Right lobe of liver (tissue), 6 donors: Measurements from ENCODE around the gene MARCHF10. TPM values are rescaled to one million over a fixed set of nuclear protein-coding genes. Genes with fewer than 3 reads are reported as not detected.

Experiments used
- ATAC-seq, 4 donors: fragments of 200-7000 bp; cut with Tn5 transposase; one replicate each; pipeline ENCODE4 v1.9.1; 2020; ENCODE audit warnings: mild to moderate bottlenecking in 4 of 4, moderate library complexity in 4 of 4
- DNase-seq, 3 donors: peaks; one replicate each; pipeline ENCODE4 v3.0.0-alpha.2; 2020
- H3K27ac ChIP-seq, 3 donors: fragments of 200-600 bp; one replicate each; pipeline ENCODE4 v1.8.0; 2022
- H3K27me3 ChIP-seq, 2 donors: fragments of 200-600 bp; one replicate each; pipeline ENCODE4 v1.8.0; 2022
- H3K36me3 ChIP-seq, 4 donors: fragments of 200-600 bp; sonication (generic) in 1 of 4; one replicate each; pipeline versions ENCODE4 v1.5.1 to v1.8.0; 2017 to 2022; ENCODE audit warnings: control low read depth in 1 of 4
- H3K4me1 ChIP-seq, 4 donors: fragments of 200-600 bp; sonication (generic) in 1 of 4; one replicate each; pipeline versions ENCODE4 v1.5.1 to v1.8.0; 2017 to 2022; ENCODE audit warnings: control low read depth in 1 of 4
- H3K4me3 ChIP-seq, 3 donors: fragments of 200-600 bp; one replicate each; pipeline ENCODE4 v1.8.0; 2022
- H3K9me3 ChIP-seq, 4 donors: fragments of 200-600 bp; sonication (generic) in 1 of 4; one replicate each; pipeline versions ENCODE4 v1.5.1 to v1.8.0; 2017 to 2022; ENCODE audit warnings: control low read depth in 1 of 4
- POLR2A ChIP-seq: fragments of 450-650 bp; IDR thresholded peaks from one replicate; pipeline ENCODE4 v1.6.1; 2017; ENCODE audit warnings: antibody characterized with exemption, mild to moderate bottlenecking
- WGBS: methylation state at CpG from one replicate; pipeline ENCODE4 v1.1.6; 2018; ENCODE audit warnings: low coverage, low lambda C conversion rate; ENCODE audit not compliant: insufficient coverage; ENCODE audit errors: missing lambda C conversion rate; 5-methylcytosine and 5-hydroxymethylcytosine counted together
- intact Hi-C, 2 donors: fragments of 100-400 bp; cut with DNase I; formaldehyde crosslinking; loops; one replicate each; pipeline versions ENCODE4 v1.11.2 to v1.14.1; 2022
- total RNA-seq, 6 experiments: library from RNA; depleted of rRNA in 2 of 6; stranded (reverse); fragments of >200 nt in 2 of 6; fragmentation: NEBNext Ultra II Directional in 3 of 6; extraction: Animal tissue kit (Norgen Biotek cat#: 25700) in 3 of 6; gene quantifications; one replicate each; pipeline versions ENCODE4 v1.1.0 to v1.2.4, GENCODE V29; 2016 to 2023
- TF ChIP-seq, protein P1 (sequence below), 4 donors: fragments of 200-600 bp in 3 of 4; fragments of 450-650 bp in 1 of 4; IDR thresholded peaks; one replicate each; pipeline versions ENCODE4 v1.5.1 to v1.8.0; 2016 to 2022; ENCODE audit warnings: antibody characterized with exemption in 4 of 4, mild to moderate bottlenecking in 2 of 4
- donor health status: DM: no; HTN: yes; CAD: no.
- donor health status: DM: no; HTN: no; CAD: no.
- donor health status: DM: no; HTN: no; CAD: no.
- donor health status: DM: no; HTN: yes; CAD: no.
- donor health status: DM: no; HTN: yes; CAD: no.

MARCHF10 gene
- total RNA-seq, 6 experiments from 2014 or later = not detected

DNA sequence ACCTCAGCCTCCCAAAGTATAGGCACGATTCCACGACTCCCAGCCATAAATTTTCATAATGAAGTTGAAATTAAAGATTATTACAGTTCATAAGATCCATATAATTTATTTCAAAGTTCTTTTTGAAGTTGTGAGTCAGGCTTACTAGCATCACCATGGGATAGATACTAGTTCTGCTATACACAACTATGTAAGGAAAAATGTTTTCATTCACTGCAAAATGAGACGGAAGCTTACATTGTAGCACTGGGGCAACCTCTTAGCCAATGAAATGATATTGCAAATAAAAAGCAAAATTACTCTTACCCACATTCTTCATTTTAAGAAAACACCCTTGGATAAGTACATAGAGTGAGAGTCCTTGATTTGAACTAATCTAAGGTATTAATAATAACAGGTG is 18.8 kb upstream of the MARCHF10 start:
- Histone ChIP-seq H3K27ac (no peak overlapping the region), H3K9me3 (no peaks in the 10 kb centered on the region), H3K36me3 (no peaks in the 10 kb centered on the region), H3K4me3 (no peak overlapping the region), H3K4me1 (no peaks in the 10 kb centered on the region), H3K27me3 (no peaks in the 10 kb centered on the region)
- no peak for ATAC-seq
- TF ChIP-seq, protein P1, sequence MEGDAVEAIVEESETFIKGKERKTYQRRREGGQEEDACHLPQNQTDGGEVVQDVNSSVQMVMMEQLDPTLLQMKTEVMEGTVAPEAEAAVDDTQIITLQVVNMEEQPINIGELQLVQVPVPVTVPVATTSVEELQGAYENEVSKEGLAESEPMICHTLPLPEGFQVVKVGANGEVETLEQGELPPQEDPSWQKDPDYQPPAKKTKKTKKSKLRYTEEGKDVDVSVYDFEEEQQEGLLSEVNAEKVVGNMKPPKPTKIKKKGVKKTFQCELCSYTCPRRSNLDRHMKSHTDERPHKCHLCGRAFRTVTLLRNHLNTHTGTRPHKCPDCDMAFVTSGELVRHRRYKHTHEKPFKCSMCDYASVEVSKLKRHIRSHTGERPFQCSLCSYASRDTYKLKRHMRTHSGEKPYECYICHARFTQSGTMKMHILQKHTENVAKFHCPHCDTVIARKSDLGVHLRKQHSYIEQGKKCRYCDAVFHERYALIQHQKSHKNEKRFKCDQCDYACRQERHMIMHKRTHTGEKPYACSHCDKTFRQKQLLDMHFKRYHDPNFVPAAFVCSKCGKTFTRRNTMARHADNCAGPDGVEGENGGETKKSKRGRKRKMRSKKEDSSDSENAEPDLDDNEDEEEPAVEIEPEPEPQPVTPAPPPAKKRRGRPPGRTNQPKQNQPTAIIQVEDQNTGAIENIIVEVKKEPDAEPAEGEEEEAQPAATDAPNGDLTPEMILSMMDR (IDR thresholded peaks at IDR 0.05) = no peak
- no peak for TF ChIP-seq POLR2A
- 60% methylated on average over 3 of the region's 3 CpGs for WGBS
- DNase-seq = no peak
- intact Hi-C loops = no loop called here

DNA sequence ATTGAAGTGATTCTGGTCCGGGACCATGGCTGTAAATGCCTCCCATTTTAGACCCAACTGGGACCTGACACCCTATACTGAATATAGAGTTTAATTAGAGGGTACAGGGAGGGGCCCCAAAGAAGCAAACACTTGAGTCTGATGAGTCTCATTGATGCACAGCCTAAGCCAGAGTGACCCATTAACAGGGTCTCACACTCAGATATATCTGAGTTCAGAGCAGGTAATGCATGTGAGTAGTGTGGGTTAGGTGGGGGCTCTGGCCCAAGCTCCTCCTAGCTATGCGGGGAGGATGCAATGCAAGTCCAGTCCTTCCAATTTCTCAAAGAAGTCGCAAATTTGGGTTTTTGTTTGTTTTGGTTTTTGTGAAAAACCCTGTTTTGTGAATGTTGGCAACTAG is 17.1 kb upstream of the MARCHF10 start:
- no peak overlapping the region for H3K4me3 ChIP-seq
- no peaks in the 10 kb centered on the region for H3K27me3 ChIP-seq
- no peaks in the 10 kb centered on the region for H3K4me1 ChIP-seq
- ATAC-seq (no peak), DNase-seq (no peak)
- WGBS = 67% methylated on average over 3 of the region's 3 CpGs
- TF ChIP-seq, protein P1 (IDR thresholded peaks at IDR 0.05) = no peak
- TF ChIP-seq POLR2A = no peak
- H3K9me3 ChIP-seq = no peaks in the 10 kb centered on the region
- intact Hi-C loops = no loop called here
- H3K36me3 ChIP-seq = no peaks in the 10 kb centered on the region
- H3K27ac ChIP-seq = no peak overlapping the region

DNA sequence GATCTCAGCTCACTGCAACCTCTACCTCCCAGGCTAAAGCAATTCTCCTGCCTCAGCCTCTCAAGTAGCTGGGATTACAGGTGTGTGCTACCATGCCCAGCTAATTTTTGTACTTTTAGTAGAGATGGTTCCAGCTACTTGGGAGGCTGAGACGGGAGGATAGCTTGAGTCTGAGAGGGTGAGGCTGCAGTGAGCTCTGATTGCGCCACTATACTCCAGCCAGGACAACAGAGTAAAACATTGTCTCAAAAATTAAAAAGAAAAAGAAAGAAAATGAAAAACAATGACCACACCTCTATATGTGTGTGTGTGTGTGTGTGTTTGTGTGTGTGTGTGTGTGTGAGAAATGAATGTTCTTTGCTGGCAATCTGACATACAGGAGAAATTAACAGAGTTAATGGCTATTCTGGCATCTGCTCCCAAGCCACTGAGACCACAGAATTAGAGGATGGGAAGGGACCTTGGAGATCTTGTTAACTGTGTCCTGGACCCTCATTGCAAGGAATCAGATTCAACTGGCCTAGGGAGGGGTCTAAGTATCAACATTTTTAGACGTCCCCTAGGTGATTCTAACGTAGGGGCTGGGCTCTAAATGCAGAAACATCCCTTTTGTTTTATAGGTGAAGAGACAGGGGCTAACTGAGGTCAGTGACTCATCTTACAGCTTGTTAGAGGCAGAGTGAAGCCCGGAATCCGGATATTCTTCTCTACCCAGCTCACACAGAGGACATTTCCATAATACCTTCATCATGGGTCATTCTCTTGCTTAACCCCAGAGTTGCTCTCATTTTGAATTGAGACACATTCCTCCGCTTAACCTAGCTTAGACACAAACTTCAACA is 16.4 kb upstream of the MARCHF10 start:
- no peaks in the 10 kb centered on the region for H3K9me3 ChIP-seq
- no peak for DNase-seq
- WGBS = 45% methylated on average over 7 of the region's 7 CpGs
- no peaks in the 10 kb centered on the region for H3K4me1 ChIP-seq
- ATAC-seq = no peak
- no peak overlapping the region for H3K27ac ChIP-seq
- no peak overlapping the region for H3K4me3 ChIP-seq
- intact Hi-C loops = no loop called here
- H3K27me3 ChIP-seq = no peaks in the 10 kb centered on the region
- no peaks in the 10 kb centered on the region for H3K36me3 ChIP-seq
- TF ChIP-seq POLR2A = no peak
- TF ChIP-seq, protein P1 (IDR thresholded peaks at IDR 0.05) = no peak

DNA sequence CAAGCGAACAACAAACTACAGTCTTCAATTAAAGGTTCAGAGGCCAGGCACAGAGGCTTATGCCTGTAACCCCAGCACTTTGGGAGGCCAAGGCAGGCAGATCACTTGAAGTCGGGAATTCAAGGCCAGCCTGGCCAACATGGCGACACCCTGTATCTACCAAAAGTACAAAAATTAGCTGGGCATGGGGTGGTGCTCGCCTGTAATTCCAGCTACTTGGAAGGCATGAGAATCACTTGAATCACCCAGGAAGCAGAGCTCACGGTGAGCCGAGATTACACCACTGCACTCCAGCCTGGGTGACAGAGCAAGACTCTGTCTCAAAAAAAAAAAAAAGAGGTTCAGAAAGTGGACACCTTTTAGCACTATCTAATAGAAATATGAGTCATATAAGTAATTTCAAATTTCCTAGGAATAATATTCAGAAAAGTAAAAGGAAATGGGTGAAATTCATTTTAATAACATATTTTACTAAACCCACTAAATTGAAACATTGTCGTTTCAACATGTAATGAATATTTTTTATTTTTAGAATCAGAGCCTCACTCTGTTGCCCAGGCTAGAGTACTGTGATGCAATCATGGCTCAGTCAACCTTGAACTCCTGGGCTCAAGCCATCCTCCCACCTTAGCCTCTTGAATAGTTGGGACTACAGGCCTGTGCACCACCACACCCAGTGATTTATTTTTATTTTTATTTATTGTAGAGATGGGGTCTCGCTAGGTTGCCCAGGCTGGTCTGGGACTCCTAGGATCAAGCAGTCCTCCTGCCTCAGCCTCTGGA is 15.2 kb upstream of the MARCHF10 start:
- Histone ChIP-seq H3K4me1 (no peaks in the 10 kb centered on the region), H3K27me3 (no peaks in the 10 kb centered on the region), H3K36me3 (no peaks in the 10 kb centered on the region), H3K27ac (no peak overlapping the region), H3K9me3 (no peaks in the 10 kb centered on the region), H3K4me3 (no peak overlapping the region)
- TF ChIP-seq, protein P1 (IDR thresholded peaks at IDR 0.05) = no peak
- TF ChIP-seq POLR2A = no peak
- intact Hi-C loops = no loop called here
- ATAC-seq (no peak), DNase-seq (no peak)
- WGBS = 71% methylated on average over 8 of the region's 8 CpGs
